Thyroid gland (tissue), 4 donors: Measurements from ENCODE around the gene SPTBN1. TPM values are rescaled to one million over a fixed set of nuclear protein-coding genes. Genes with fewer than 3 reads are reported as not detected.

Experiments
- DNase-seq, 2 donors: peaks; one replicate each; pipeline ENCODE4 v3.0.0-alpha.2; 2019
- H3K27ac ChIP-seq, 3 donors: fragments of 200-600 bp; sonication (generic); 1 replicate in 2 of 3; 2 replicates in 1 of 3; pipeline ENCODE4 v1.5.1; 2016 to 2019; ENCODE audit warnings: mild to moderate bottlenecking in 1 of 3, moderate library complexity in 1 of 3
- H3K27me3 ChIP-seq: fragments of 200-600 bp; sonication (generic); one replicate; pipeline ENCODE4 v1.5.1; 2019
- H3K36me3 ChIP-seq, 2 donors: fragments of 200-600 bp; sonication (generic); one replicate each; pipeline ENCODE4 v1.5.1; 2016 to 2019
- H3K4me1 ChIP-seq, 2 donors: fragments of 200-600 bp; sonication (generic); one replicate each; pipeline ENCODE4 v1.5.1; 2017 to 2019
- H3K4me3 ChIP-seq, 3 donors: fragments of 200-600 bp; sonication (generic); replicated peaks in 1 of 3; 1 replicate in 2 of 3; 2 replicates in 1 of 3; pipeline ENCODE4 v1.5.1; 2016; ENCODE audit warnings: mild to moderate bottlenecking in 1 of 3
- H3K9me3 ChIP-seq: fragments of 200-600 bp; sonication (generic); one replicate; pipeline ENCODE4 v1.5.1; 2017
- CTCF ChIP-seq, 6 experiments: fragments of 200-600 bp in 3 of 6; fragments of 450-650 bp in 3 of 6; sonication (generic) in 3 of 6; IDR thresholded peaks; one replicate each; pipeline ENCODE4 v1.5.1; 2016 to 2019; ENCODE audit warnings: antibody characterized with exemption in 6 of 6, mild to moderate bottlenecking in 2 of 6, inconsistent platforms in 1 of 6, moderate library complexity in 1 of 6
- POLR2A ChIP-seq, 2 donors: fragments of 450-650 bp; IDR thresholded peaks; one replicate each; pipeline ENCODE4 v1.6.1; 2017; ENCODE audit warnings: antibody characterized with exemption in 2 of 2, mild to moderate bottlenecking in 2 of 2, moderate library complexity in 1 of 2
- WGBS, 2 donors: methylation state at CpG; one replicate each; pipeline ENCODE4 v1.1.5; 2017; 5-methylcytosine and 5-hydroxymethylcytosine counted together
- intact Hi-C: fragments of 100-400 bp; cut with DNase I; formaldehyde crosslinking; loops from one replicate; pipeline ENCODE4 v1.15.1; 2023
- total RNA-seq, 4 donors: library from RNA; depleted of rRNA; stranded (reverse); fragments of >200 nt; gene quantifications; one replicate each; pipeline ENCODE4 v1.2.3, GENCODE V29; 2016

SPTBN1 gene
- total RNA-seq, 4 donors from 2014 or later = 381 to 513 (median 419) TPM

DNA sequence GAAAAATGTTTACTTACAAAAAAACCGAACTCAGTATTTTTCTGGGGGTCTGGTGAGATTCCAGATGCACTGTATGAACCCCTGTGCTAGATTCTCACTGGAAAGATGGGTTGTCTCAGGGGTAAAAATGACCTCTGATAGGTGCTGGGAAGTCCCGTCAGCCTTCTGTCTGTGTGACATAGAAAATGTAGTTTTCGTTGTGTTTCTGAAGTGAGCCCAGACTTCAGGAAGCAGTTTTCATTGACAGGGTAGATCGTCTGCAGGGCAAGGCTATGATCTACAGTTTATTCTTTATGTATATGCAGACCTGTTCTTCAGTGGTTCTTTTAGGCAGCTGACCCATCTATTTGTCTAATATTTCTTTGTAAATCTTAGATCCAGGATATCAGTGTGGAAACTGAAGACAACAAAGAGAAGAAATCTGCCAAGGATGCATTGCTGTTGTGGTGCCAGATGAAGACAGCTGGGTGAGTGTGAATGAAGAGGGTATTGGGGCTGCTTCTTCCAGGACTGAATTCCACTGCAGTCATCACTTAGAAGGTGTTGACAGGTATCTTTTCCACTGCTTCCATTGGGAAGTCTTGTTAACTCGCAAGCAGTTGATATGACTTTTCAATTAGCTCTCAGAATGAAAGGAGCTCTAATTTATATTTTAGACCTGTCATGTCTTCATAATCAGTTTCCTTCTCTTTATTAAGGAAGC lies 159.9 kb downstream of the SPTBN1 start:
- intact Hi-C loops = no loop called here
- H3K27me3 ChIP-seq = no peaks in the 10 kb centered on the region
- peaks cover 7 to 9% of the 10 kb centered on the region in 2 donors for H3K36me3 ChIP-seq
- H3K4me1 ChIP-seq = peaks cover 19 to 47% of the 10 kb centered on the region in 2 donors
- 84 to 94% methylated on average over 5 of the region's 5 CpGs for WGBS, 2 donors
- no peak for DNase-seq
- no peak overlapping the region for H3K4me3 ChIP-seq
- TF ChIP-seq POLR2A (IDR thresholded peaks at IDR 0.05) (no peak), CTCF (IDR thresholded peaks at IDR 0.05) (no peak)
- H3K27ac ChIP-seq = no peak overlapping the region
- H3K9me3 ChIP-seq = no peaks in the 10 kb centered on the region

DNA sequence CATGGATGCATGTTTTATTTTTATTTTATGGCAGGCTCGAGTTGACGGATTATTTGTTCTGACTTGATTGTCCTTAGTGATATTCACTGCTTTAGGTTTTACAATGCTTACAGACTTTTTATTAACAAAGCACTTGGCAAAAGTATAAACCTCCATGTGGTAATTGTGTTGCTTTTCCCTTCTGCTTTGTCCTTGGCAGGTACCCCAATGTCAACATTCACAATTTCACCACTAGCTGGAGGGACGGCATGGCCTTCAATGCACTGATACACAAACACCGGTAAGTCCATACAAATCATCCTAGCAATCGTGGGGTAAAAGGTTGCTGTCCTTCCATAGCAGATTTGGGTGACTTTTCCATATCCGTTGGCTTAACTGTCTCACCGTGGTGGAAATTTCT lies 161.3 kb downstream of the SPTBN1 start:
- TF ChIP-seq POLR2A (IDR thresholded peaks at IDR 0.05) (no peak), CTCF (IDR thresholded peaks at IDR 0.05) (no peak)
- Histone ChIP-seq H3K36me3 (peaks cover 11 to 16% of the 10 kb centered on the region in 2 donors), H3K4me3 (no peak overlapping the region), H3K9me3 (no peaks in the 10 kb centered on the region), H3K27ac (peak overlapping the region in 1 of 3 donors; percentile 82), H3K4me1 (peaks cover 19 to 43% of the 10 kb centered on the region in 2 donors), H3K27me3 (no peaks in the 10 kb centered on the region)
- intact Hi-C loops = no loop called here
- DNase-seq = no peak
- WGBS, 2 donors = 71 to 75% methylated on average over 7 of the region's 7 CpGs

DNA sequence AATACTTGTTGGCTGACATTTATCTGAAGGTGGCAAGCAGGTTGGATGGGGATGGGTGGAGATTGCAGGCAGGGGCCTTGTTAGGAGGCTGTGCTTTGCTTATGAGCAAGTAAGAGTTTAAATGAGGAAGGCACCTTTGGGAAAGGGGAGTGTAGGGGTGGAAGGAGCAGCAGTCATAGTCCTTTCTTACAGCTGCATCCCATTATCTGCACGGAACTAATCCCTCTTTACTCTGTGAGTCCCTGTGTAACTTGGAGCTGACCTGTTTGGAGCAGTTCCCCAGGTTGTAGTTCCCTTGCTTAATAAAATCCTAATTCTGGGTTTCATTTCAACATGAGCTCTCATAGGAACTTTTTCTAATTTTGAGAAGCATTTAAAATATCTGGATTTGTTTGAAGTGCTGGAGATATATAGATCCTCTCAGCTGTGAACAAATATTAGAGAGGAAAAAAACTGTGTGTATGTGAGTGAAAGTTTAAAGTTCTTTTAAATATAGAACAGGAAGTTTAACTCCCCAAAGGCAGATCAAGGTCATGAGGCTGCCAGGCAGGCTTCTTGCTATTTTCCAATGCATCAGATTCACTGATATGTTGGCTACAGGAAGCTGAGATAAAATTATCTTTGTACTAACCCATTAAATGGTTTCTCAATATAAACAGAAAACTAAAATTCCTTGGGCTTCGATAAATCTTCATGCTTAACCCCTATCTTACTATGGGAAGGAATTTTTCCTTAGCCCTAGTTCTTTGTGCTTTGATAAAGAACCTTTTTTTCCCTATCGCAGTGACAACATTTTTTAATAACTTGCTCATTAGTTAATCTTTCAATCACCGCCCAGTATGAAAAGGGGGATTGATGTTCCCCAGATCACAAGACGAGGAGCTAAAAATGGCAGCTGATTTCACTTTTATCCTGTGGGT lies 162.8 kb downstream of the SPTBN1 start:
- Histone ChIP-seq H3K9me3 (no peaks in the 10 kb centered on the region), H3K4me1 (peaks cover 19 to 29% of the 10 kb centered on the region in 2 donors), H3K27ac (peak overlapping the region; percentile 40 to 82 (median 46)), H3K4me3 (no peak overlapping the region), H3K36me3 (peaks cover 26 to 29% of the 10 kb centered on the region in 2 donors), H3K27me3 (no peaks in the 10 kb centered on the region)
- WGBS, 2 donors = 66% methylated on average over 5 of the region's 5 CpGs
- intact Hi-C loops = no loop called here
- no peak for DNase-seq
- TF ChIP-seq POLR2A (IDR thresholded peaks at IDR 0.05) (no peak), CTCF (IDR thresholded peaks at IDR 0.05) (no peak)

DNA sequence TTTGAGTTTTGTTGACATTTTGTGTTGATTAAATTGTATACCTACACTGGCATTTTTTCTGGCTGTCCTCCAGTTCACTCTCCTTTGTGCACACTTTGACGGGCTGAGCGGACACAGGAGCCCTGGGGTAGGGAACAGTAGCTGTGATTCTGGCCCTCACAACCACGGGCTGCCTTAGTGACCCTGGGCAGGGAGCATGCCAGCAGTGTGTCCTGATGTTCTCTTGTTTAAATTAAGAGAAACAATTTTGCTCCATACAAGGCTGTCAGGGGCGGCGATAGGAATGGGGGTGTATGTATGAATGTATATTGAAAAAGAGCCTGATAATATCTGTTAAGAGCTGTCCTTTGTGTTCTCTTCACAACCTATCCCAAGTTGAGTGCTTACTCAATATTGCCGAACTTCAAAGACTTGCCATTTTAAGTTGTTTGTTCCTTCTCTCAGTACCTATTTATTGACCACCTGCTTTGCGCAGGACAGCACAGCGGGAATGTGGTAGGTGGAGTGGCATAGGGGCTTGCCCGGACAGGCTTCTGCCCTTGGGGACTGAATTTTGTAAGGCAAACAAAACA lies 163.6 kb downstream of the SPTBN1 start:
- WGBS, 2 donors = 75 to 78% methylated on average over 9 of the region's 9 CpGs
- intact Hi-C loops = loop anchor here (10.0 kb wide), 1 partner anchor 95 kb away; no protein-coding TSS in a partner anchor
- peaks cover 31 to 37% of the 10 kb centered on the region in 2 donors for H3K36me3 ChIP-seq
- no peaks in the 10 kb centered on the region for H3K27me3 ChIP-seq
- no peak overlapping the region for H3K4me3 ChIP-seq
- peak in 1 of 2 donors; percentile 21 for DNase-seq
- H3K4me1 ChIP-seq = peaks cover 19 to 22% of the 10 kb centered on the region in 2 donors
- H3K27ac ChIP-seq = peak overlapping the region; percentile 40 to 82 (median 46)
- H3K9me3 ChIP-seq = no peaks in the 10 kb centered on the region
- TF ChIP-seq CTCF (IDR thresholded peaks at IDR 0.05) = no peak
- TF ChIP-seq POLR2A (IDR thresholded peaks at IDR 0.05) = no peak
